ENCODE measurements around the gene P2RY12. TPM values are rescaled to one million over a fixed set of nuclear protein-coding genes. Genes with fewer than 3 reads are reported as not detected.

Gene P2RY12
- total and polyA plus RNA-seq, 2 donors (not counting 3 experiments of a cell fraction or from before 2014, with no cell fraction given): not detected

DNA sequence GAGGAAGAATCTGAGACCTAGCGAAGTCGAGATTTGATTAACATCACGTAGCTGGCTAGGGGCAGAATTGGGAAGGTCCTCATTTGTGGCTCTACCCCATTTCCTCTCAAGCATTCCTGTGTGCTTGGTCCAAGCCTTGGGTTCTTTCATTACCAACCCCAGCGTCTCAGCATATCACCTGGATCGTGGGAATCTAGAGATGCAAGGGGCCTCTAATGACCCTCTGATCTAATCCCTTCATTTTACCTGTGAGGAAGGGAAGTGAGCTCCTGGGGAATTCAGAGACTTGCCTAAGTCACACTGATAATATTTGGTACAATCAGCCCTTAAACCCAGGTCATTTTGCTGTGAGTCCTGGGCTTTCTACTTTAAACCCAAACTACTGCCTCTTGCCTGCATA is 70.0 kb downstream of the P2RY12 start:
- H3K9me3 ChIP-seq (replicated peaks; ENCODE audit: control insufficient read depth, insufficient read depth, low read length): no peaks in the 10 kb centered on the region
- H2AFZ ChIP-seq (ENCODE audit: low read depth, low read length): no peak overlapping the region
- no TSS peak for BruUV-seq (replicated peaks)
- no peaks in the 10 kb centered on the region for H4K20me1 ChIP-seq (replicated peaks; ENCODE audit: control insufficient read depth, extremely low read depth, insufficient read depth, low read length)
- no peaks in the 10 kb centered on the region for H3K79me2 ChIP-seq (ENCODE audit: control insufficient read depth, insufficient read depth, low read length)
- DNase-seq (ENCODE audit: low read depth, low spot score) (no peak), FAIRE-seq (no peak)
- no peak overlapping the region for H3K27ac ChIP-seq (ENCODE audit: insufficient read depth, low read depth, low read length)
- no peak overlapping the region for H3K9ac ChIP-seq (replicated peaks; ENCODE audit: extremely low read depth, insufficient read depth, low read length)
- no peak for TF ChIP-seq JUN (IDR thresholded peaks at IDR 0.05; ENCODE audit: borderline replicate concordance, insufficient read depth, insufficient read length, low read depth)
- TF ChIP-seq, protein P1, sequence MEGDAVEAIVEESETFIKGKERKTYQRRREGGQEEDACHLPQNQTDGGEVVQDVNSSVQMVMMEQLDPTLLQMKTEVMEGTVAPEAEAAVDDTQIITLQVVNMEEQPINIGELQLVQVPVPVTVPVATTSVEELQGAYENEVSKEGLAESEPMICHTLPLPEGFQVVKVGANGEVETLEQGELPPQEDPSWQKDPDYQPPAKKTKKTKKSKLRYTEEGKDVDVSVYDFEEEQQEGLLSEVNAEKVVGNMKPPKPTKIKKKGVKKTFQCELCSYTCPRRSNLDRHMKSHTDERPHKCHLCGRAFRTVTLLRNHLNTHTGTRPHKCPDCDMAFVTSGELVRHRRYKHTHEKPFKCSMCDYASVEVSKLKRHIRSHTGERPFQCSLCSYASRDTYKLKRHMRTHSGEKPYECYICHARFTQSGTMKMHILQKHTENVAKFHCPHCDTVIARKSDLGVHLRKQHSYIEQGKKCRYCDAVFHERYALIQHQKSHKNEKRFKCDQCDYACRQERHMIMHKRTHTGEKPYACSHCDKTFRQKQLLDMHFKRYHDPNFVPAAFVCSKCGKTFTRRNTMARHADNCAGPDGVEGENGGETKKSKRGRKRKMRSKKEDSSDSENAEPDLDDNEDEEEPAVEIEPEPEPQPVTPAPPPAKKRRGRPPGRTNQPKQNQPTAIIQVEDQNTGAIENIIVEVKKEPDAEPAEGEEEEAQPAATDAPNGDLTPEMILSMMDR (IDR thresholded peaks at IDR 0.05; ENCODE audit: extremely low read depth in 1 of 2, insufficient read depth in 1 of 2, low read depth in 1 of 2, low read length in 2 of 2): no peak
- TF ChIP-seq POLR2A (IDR thresholded peaks at IDR 0.05; ENCODE audit: low read depth, low read length): no peak
- H3K4me3 ChIP-seq (replicated peaks in 1 of 3; ENCODE audit: insufficient read depth in 1 of 3, low read depth in 1 of 3, low read length in 3 of 3): no peak overlapping the region
- no peaks in the 10 kb centered on the region for H3K36me3 ChIP-seq (ENCODE audit: control insufficient read depth in 2 of 2, extremely low read depth in 1 of 2, insufficient read depth in 2 of 2, low read length in 2 of 2)
- dilution Hi-C loops (cut with MboI; ENCODE audit: extremely low pct_ligation_motif_present, low sequenced_read_pairs): no loop called here
- H3K4me1 ChIP-seq (ENCODE audit: control insufficient read depth, extremely low read depth, insufficient read depth, low read length): no peaks in the 10 kb centered on the region
- intact Hi-C loops (cut with micrococcal nuclease): no loop called here
- no peak overlapping the region for H3K4me2 ChIP-seq (ENCODE audit: insufficient read depth, low read length)
- ChIA-PET POLR2A (no interaction called here), CTCF (no interaction called here)
- H3K9me1 ChIP-seq (replicated peaks; ENCODE audit: control insufficient read depth, extremely low read depth, insufficient read depth, low read length): no peaks in the 10 kb centered on the region
- no peaks in the 10 kb centered on the region for H3K27me3 ChIP-seq (ENCODE audit: control insufficient read depth in 2 of 2, insufficient read depth in 2 of 2, low read length in 2 of 2)

DNA sequence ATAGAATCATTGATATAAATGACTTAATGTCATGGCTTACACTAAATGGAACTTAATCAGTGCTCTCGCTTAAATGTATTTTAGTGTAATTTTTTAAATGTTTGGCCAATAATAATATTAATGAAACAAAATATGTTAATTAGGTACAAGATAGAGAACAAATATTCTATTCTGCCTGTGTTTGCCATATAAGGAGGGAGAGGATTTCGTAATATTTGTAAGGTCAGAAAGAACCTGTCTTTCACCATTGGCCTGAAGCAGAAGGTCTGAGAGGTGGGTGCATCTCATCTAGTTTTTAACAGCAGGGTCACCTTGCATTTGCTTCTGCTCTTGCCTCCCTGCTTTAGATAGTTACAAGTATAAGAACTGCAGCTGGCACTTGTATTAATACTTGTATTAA is 70.4 kb downstream of the P2RY12 start:
- Histone ChIP-seq H3K4me3 (replicated peaks in 1 of 3; ENCODE audit: insufficient read depth in 1 of 3, low read depth in 1 of 3, low read length in 3 of 3) (no peak overlapping the region), H3K27ac (ENCODE audit: insufficient read depth, low read depth, low read length) (no peak overlapping the region), H3K9me1 (replicated peaks; ENCODE audit: control insufficient read depth, extremely low read depth, insufficient read depth, low read length) (no peaks in the 10 kb centered on the region), H3K9me3 (replicated peaks; ENCODE audit: control insufficient read depth, insufficient read depth, low read length) (no peaks in the 10 kb centered on the region), H2AFZ (ENCODE audit: low read depth, low read length) (no peak overlapping the region), H3K79me2 (ENCODE audit: control insufficient read depth, insufficient read depth, low read length) (no peaks in the 10 kb centered on the region), H3K36me3 (ENCODE audit: control insufficient read depth in 2 of 2, extremely low read depth in 1 of 2, insufficient read depth in 2 of 2, low read length in 2 of 2) (no peaks in the 10 kb centered on the region), H3K9ac (replicated peaks; ENCODE audit: extremely low read depth, insufficient read depth, low read length) (no peak overlapping the region), H3K4me1 (ENCODE audit: control insufficient read depth, extremely low read depth, insufficient read depth, low read length) (no peaks in the 10 kb centered on the region), H4K20me1 (replicated peaks; ENCODE audit: control insufficient read depth, extremely low read depth, insufficient read depth, low read length) (no peaks in the 10 kb centered on the region), H3K27me3 (ENCODE audit: control insufficient read depth in 2 of 2, insufficient read depth in 2 of 2, low read length in 2 of 2) (no peaks in the 10 kb centered on the region), H3K4me2 (ENCODE audit: insufficient read depth, low read length) (no peak overlapping the region)
- DNase-seq (ENCODE audit: low read depth, low spot score) (no peak), FAIRE-seq (no peak)
- intact Hi-C loops (cut with micrococcal nuclease): no loop called here
- dilution Hi-C loops (cut with MboI; ENCODE audit: extremely low pct_ligation_motif_present, low sequenced_read_pairs): no loop called here
- POLR2A ChIA-PET: no interaction called here
- CTCF ChIA-PET: interaction anchor here (1.6 kb wide), 1 partner anchor 13 kb away, joined by 4 read pairs; no protein-coding TSS in a partner anchor
- TF ChIP-seq EZH2 (IDR thresholded peaks at IDR 0.05; ENCODE audit: borderline replicate concordance, low read depth, low read length, severe bottlenecking): no peak
- no peak for TF ChIP-seq POLR2A (IDR thresholded peaks at IDR 0.05; ENCODE audit: low read depth, low read length)
- no peak for TF ChIP-seq POLR2AphosphoS5 (IDR thresholded peaks at IDR 0.05; ENCODE audit: insufficient read depth, low read depth, low read length)
- no peak for TF ChIP-seq JUN (IDR thresholded peaks at IDR 0.05; ENCODE audit: borderline replicate concordance, insufficient read depth, insufficient read length, low read depth)
- TF ChIP-seq, protein P1 (IDR thresholded peaks at IDR 0.05; ENCODE audit: extremely low read depth in 1 of 2, insufficient read depth in 1 of 2, low read depth in 1 of 2, low read length in 2 of 2): no peak
- TF ChIP-seq, protein P2, sequence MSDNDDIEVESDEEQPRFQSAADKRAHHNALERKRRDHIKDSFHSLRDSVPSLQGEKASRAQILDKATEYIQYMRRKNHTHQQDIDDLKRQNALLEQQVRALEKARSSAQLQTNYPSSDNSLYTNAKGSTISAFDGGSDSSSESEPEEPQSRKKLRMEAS (IDR thresholded peaks at IDR 0.05; ENCODE audit: insufficient read depth, insufficient read length): no peak
- no peak for TF ChIP-seq MYC (IDR thresholded peaks at IDR 0.05; ENCODE audit: low read depth, low read length)
- TF ChIP-seq GATA2 (IDR thresholded peaks at IDR 0.05; ENCODE audit: insufficient read depth, insufficient read length, low read depth, low read length): no peak
- no peak for TF ChIP-seq FOS (IDR thresholded peaks at IDR 0.05; ENCODE audit: borderline replicate concordance, insufficient read depth, low read length)
- no TSS peak for BruUV-seq (replicated peaks)
